SH-SY5Y (cell line): Measurements from ENCODE around the gene RAB27A.

Source experiments
- GATA2 ChIP-seq: IDR thresholded peaks from 2 replicates; pipeline ENCODE4 v1.6.1; 2011; ENCODE audit warnings: mild to moderate bottlenecking, low read depth, low read length
- GATA3 ChIP-seq: IDR thresholded peaks from 2 replicates; pipeline ENCODE4 v1.6.1; 2011; ENCODE audit warnings: low read depth, mild to moderate bottlenecking, low read length, moderate library complexity

- TF ChIP-seq GATA3: no peak
- TF ChIP-seq GATA2: no peak
Measured at GRCh38 chr15:55256281-55257011, 33.2 kb downstream of the RAB27A start.
